Muscle of leg (tissue), 11 donors: ENCODE measurements around the gene ARL5C. TPM values are rescaled to one million over a fixed set of nuclear protein-coding genes. Genes with fewer than 3 reads are reported as not detected.

Source experiments
- DNase-seq: peaks from one replicate; pipeline ENCODE4 v3.0.0; 2013
- H3K27ac ChIP-seq: one replicate; pipeline ENCODE4 v1.5.1; 2013; ENCODE audit warnings: mild to moderate bottlenecking, low read length, control low read depth
- H3K27me3 ChIP-seq: one replicate; pipeline ENCODE4 v1.6.1; 2013; ENCODE audit warnings: low read length; ENCODE audit not compliant: control insufficient read depth, insufficient read depth
- H3K36me3 ChIP-seq: one replicate; pipeline ENCODE4 v1.6.1; 2013; ENCODE audit warnings: low read length; ENCODE audit not compliant: control insufficient read depth, insufficient read depth
- H3K4me1 ChIP-seq: one replicate; pipeline ENCODE4 v1.6.1; 2013; ENCODE audit warnings: low read length; ENCODE audit not compliant: control insufficient read depth, insufficient read depth
- H3K4me3 ChIP-seq: one replicate; pipeline ENCODE4 v1.5.1; 2013; ENCODE audit warnings: low read length, control low read depth
- H3K9me3 ChIP-seq: replicated peaks from 2 replicates; pipeline ENCODE4 v1.6.1; 2013; ENCODE audit warnings: low read depth, low read length; ENCODE audit not compliant: control insufficient read depth
- WGBS: methylation state at CpG from one replicate; pipeline ENCODE4 v1.1.5; 2013; ENCODE audit warnings: missing lambda C conversion rate; ENCODE audit not compliant: insufficient coverage; 5-methylcytosine and 5-hydroxymethylcytosine counted together
- polyA plus RNA-seq, 8 donors: library from polyadenylated mRNA; unstranded; fragments of 120-200 nt; gene quantifications; one replicate each; pipeline versions ENCODE4 v1.2.1 to v1.2.3, GENCODE V29; 2013; ENCODE audit warnings: inconsistent platforms in 1 of 8, low replicate concordance in 1 of 8; ENCODE audit not compliant: insufficient read length in 8 of 8, insufficient read depth in 1 of 8
- total RNA-seq: library from RNA; stranded (reverse); fragments of 120-200 nt; gene quantifications from one replicate; pipeline ENCODE4 v1.2.4, GENCODE V29; 2013

The ARL5C gene
- total and polyA plus RNA-seq, 9 donors, result 0.24 to 0.53 (median 0.34) TPM; not detected in 3

- Histone ChIP-seq H3K27ac (peak overlapping the region; percentile 96), H3K9me3 (no peaks in the 10 kb centered on the region), H3K36me3 (peaks cover 42% of the 10 kb centered on the region), H3K4me3 (peak overlapping the region; percentile 78), H3K27me3 (no peaks in the 10 kb centered on the region), H3K4me1 (peaks cover 69% of the 10 kb centered on the region)
- WGBS, result no CpG with 5 or more reads among the region's 10 CpGs
- DNase-seq, result no peak
Observed at GRCh38 chr17:39194985-39195524, 29.1 kb upstream of the ARL5C start.

GRCh38 chr17:39194089-39194984 is 28.4 kb upstream of the ARL5C start:
- Histone ChIP-seq H3K27me3 (no peaks in the 10 kb centered on the region), H3K36me3 (peaks cover 43% of the 10 kb centered on the region), H3K4me1 (peaks cover 66% of the 10 kb centered on the region), H3K4me3 (peak overlapping the region; percentile 78), H3K9me3 (no peaks in the 10 kb centered on the region), H3K27ac (peak overlapping the region; percentile 96)
- DNase-seq, result peak; percentile 82
- 38% methylated on average over 15 of the region's 20 CpGs for WGBS

DNA sequence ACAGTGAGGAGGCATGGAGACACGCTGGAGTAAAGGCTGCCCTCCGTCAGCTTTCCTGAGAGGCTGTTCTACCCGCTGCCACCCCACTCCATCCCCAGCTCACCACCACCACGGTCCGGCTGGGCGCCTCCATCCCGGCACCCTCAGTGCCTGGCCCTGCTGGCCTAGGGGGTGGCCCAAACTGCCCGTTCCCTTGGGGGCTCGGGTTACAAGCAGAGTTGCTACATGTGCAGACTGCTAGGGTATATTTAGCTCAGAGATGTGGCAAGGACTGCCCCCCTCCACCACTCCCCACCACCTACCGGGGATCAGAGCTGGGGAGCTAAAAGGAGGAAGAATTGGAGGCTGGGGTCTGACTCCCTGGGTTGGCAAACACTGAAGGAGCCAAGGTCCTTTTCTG is 27.4 kb upstream of the ARL5C start:
- Histone ChIP-seq H3K4me3 (peak overlapping the region; percentile 28), H3K9me3 (no peaks in the 10 kb centered on the region), H3K27me3 (no peaks in the 10 kb centered on the region), H3K4me1 (peaks cover 58% of the 10 kb centered on the region), H3K36me3 (peaks cover 48% of the 10 kb centered on the region), H3K27ac (peak overlapping the region; percentile 84)
- peak; percentile 58 for DNase-seq
- 100% methylated on average over 3 of the region's 10 CpGs for WGBS

DNA sequence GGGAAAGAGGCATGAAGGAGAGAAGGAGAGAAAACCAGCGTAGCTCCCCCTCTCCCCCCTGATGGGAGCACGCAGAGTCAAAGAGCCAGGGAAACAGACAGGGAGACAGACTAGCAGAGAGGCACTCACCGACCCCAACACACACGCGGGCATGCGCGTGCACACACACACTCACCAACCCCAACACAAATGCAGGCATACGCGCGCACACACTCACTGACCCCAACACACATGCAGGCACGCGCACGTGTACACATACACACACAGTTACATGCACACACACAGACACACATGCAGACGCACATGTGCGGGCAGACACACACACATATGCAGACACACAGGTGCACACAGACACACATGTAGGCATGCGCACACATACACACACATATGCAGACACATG is 26.9 kb upstream of the ARL5C start:
- Histone ChIP-seq H3K4me3 (peak overlapping the region; percentile 28), H3K27ac (peak overlapping the region; percentile 89), H3K36me3 (peaks cover 50% of the 10 kb centered on the region), H3K9me3 (no peaks in the 10 kb centered on the region), H3K27me3 (no peaks in the 10 kb centered on the region), H3K4me1 (peaks cover 54% of the 10 kb centered on the region)
- DNase-seq, result no peak
- WGBS, result 91% methylated on average over 11 of the region's 16 CpGs

DNA sequence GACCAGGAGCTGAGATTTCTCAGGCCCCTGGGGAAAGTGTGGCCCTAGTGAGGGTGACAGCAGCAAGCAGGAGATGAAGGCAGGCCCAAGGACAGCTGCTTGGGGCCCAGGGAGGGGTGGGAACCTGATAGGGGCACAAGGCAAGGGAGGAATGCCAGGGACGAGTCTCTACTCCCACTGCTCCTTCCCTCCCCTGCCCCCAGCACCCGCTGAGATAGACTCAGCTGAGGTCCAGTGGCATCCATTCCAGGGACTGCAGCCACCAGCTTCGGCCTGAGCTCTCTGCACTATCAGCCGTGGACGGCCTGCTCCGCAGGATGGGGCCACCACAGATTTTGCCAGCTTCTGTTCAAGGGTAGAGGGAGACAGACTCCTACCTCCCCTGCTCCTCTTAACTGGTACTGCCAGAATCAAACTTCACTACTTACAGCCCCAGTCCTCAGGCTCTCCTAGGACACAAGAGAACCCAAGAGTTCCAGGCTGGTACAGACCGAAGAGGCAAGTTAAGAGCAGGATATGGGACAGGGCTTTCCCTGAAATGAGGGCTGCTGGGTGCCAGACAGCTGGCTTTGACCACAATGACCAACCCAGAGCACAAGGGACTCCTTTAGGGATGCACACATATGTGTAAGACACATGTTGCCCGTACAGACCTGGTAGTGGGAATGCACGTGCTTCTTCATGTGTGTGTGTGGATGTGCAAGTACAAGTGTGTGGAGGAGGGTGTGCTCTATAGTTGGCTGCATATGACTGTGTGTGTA is 26.0 kb upstream of the ARL5C start:
- DNase-seq, result peak; percentile 77
- H3K27ac ChIP-seq, result peak overlapping the region; percentile 89
- WGBS, result 84% methylated on average over 6 of the region's 9 CpGs
- H3K27me3 ChIP-seq, result no peaks in the 10 kb centered on the region
- H3K9me3 ChIP-seq, result no peaks in the 10 kb centered on the region
- peaks cover 51% of the 10 kb centered on the region for H3K4me1 ChIP-seq
- peaks cover 57% of the 10 kb centered on the region for H3K36me3 ChIP-seq
- H3K4me3 ChIP-seq, result peak overlapping the region; percentile 5

GRCh38 chr17:39187152-39187830 is 21.3 kb upstream of the ARL5C start:
- H3K4me1 ChIP-seq, result peaks cover 10% of the 10 kb centered on the region
- H3K9me3 ChIP-seq, result no peaks in the 10 kb centered on the region
- no peak overlapping the region for H3K4me3 ChIP-seq
- 81% methylated on average over 3 of the region's 9 CpGs for WGBS
- H3K27me3 ChIP-seq, result no peaks in the 10 kb centered on the region
- no peak for DNase-seq
- peaks cover 76% of the 10 kb centered on the region for H3K36me3 ChIP-seq
- H3K27ac ChIP-seq, result no peak overlapping the region

- Histone ChIP-seq H3K27ac (no peak overlapping the region), H3K4me3 (no peak overlapping the region), H3K27me3 (no peaks in the 10 kb centered on the region), H3K36me3 (peaks cover 72% of the 10 kb centered on the region), H3K4me1 (peaks cover 5% of the 10 kb centered on the region), H3K9me3 (no peaks in the 10 kb centered on the region)
- DNase-seq, result no peak
- WGBS, result 80% methylated on average over 10 of the region's 15 CpGs
Observed at GRCh38 chr17:39186481-39187002, 20.6 kb upstream of the ARL5C start.

DNA sequence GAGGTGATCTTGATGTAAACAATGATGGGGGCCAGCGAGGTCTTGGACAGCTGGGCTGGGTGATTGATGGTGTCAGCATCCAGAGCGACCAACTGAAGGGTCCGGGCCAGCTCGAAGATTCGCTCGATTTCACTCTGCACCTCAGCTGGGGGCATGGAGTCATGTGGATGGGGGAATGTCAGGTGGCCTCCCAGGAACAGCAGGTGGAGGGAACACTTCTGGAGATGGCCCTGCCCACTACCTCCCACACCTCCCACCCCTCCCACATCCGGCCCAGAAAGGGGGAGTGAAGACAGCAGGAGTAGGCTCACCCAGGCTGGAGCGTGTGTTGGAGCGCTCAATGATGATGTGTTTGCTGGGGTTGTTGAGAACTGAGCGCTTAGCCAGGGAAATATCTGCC is 17.8 kb upstream of the ARL5C start:
- 92% methylated on average over 5 of the region's 10 CpGs for WGBS
- Histone ChIP-seq H3K4me1 (no peaks in the 10 kb centered on the region), H3K4me3 (no peak overlapping the region), H3K27me3 (no peaks in the 10 kb centered on the region), H3K27ac (no peak overlapping the region), H3K9me3 (no peaks in the 10 kb centered on the region), H3K36me3 (peaks cover 72% of the 10 kb centered on the region)
- DNase-seq, result no peak

- Histone ChIP-seq H3K9me3 (no peaks in the 10 kb centered on the region), H3K36me3 (peaks cover 73% of the 10 kb centered on the region), H3K27me3 (no peaks in the 10 kb centered on the region), H3K27ac (no peak overlapping the region), H3K4me1 (no peaks in the 10 kb centered on the region), H3K4me3 (no peak overlapping the region)
- WGBS, result 82% methylated on average over 2 of the region's 5 CpGs
- DNase-seq, result no peak
Observed at GRCh38 chr17:39183045-39183444, 17.1 kb upstream of the ARL5C start.
